HepG2 (cell line): Measurements from ENCODE around the gene PIEZO1. TPM values are rescaled to one million over a fixed set of nuclear protein-coding genes. Genes with fewer than 3 reads are reported as not detected.
A peak's percentile ranks its signal among the peaks of the same experiment; 100 is the strongest.

Experiments
- ATAC-seq: fragments of 200-7000 bp; cut with Tn5 transposase; 3 replicates; pipeline ENCODE4 v1.9.1; 2020; ENCODE audit warnings: mild to moderate bottlenecking, moderate library complexity
- BruUV-seq: library from RNA; stranded (reverse); fragments of 400-500 nt; replicated peaks from 2 replicates; lab custom pipeline; 2021; lab: Mats Ljungman, UMichigan
- CTCF ChIA-PET: fragments of 300-600 bp; formaldehyde crosslinking; extraction: SDS; loops from one replicate; lab custom pipeline; 2021; ENCODE audit warnings: low total read pairs, inconsistent platforms, low intra/inter-chr PET ratio; lab: Yijun Ruan, JAX
- POLR2A ChIA-PET: fragments of 350-600 bp; sonication (Branson Sonifier 250); formaldehyde crosslinking; loops from one replicate; lab custom pipeline; 2020; ENCODE audit warnings: antibody characterized with exemption, inconsistent platforms; lab: Yijun Ruan, JAX
- DNase-seq: peaks from one replicate; pipeline ENCODE4 v3.0.0-alpha.2; 2015; ENCODE audit warnings: low spot score
- FAIRE-seq: peaks from 3 replicates; lab custom pipeline; 2011; peaks lifted over from hg19 to GRCh38; lab: Jason Lieb, UNC
- H2AFZ ChIP-seq: one replicate; pipeline ENCODE4 v1.6.1; 2011; ENCODE audit warnings: low read length, inconsistent platforms
- H3K27ac ChIP-seq: fragments of 300-600 bp; 3 replicates; pipeline ENCODE4 v1.8.0; 2011; ENCODE audit warnings: mixed run types, mild to moderate bottlenecking, mixed read lengths, low read length, inconsistent platforms; ENCODE audit not compliant: insufficient read depth; ENCODE audit errors: extremely low read length
- H3K27me3 ChIP-seq, 2 experiments: fragments of 200-600 bp in 1 of 2; 2 replicates in 1 of 2; 3 replicates in 1 of 2; pipeline versions ENCODE4 v1.6.0 to v1.8.0; 2011; ENCODE audit warnings: low read length in 2 of 2, mild to moderate bottlenecking in 2 of 2, moderate library complexity in 2 of 2, inconsistent platforms in 1 of 2; ENCODE audit not compliant: insufficient read depth in 2 of 2, control insufficient read depth in 1 of 2
- H3K36me3 ChIP-seq, 2 experiments: fragments of 200-600 bp in 1 of 2; replicated peaks in 1 of 2; 2 replicates in 1 of 2; 3 replicates in 1 of 2; pipeline versions ENCODE4 v1.5.1 to v1.8.0; 2011; ENCODE audit warnings: low read length in 2 of 2, inconsistent platforms in 1 of 2; ENCODE audit not compliant: insufficient read depth in 2 of 2, control insufficient read depth in 1 of 2
- H3K4me1 ChIP-seq: 2 replicates; pipeline ENCODE4 v1.5.1; 2012; ENCODE audit warnings: low read length, inconsistent platforms; ENCODE audit not compliant: insufficient read depth
- H3K4me2 ChIP-seq: 2 replicates; pipeline ENCODE4 v1.6.0; 2011; ENCODE audit warnings: low read depth, low read length, inconsistent platforms
- H3K4me3 ChIP-seq, 3 experiments: fragments of 200-600 bp in 1 of 3; sonication (generic), shearing (Covaris generic) in 1 of 3; replicated peaks in 1 of 3; 2 replicates each; pipeline ENCODE4 v1.5.1; 2011 to 2016; ENCODE audit warnings: low read length in 3 of 3, inconsistent platforms in 2 of 3, low read depth in 2 of 3, mild to moderate bottlenecking in 2 of 3, control low read depth in 1 of 3, mixed read lengths in 1 of 3; ENCODE audit not compliant: insufficient read depth in 1 of 3
- H3K79me2 ChIP-seq: one replicate; pipeline ENCODE4 v1.6.1; 2011; ENCODE audit warnings: low read length, inconsistent platforms; ENCODE audit not compliant: insufficient read depth
- H3K9ac ChIP-seq: 2 replicates; pipeline ENCODE4 v1.6.0; 2011; ENCODE audit warnings: mild to moderate bottlenecking, low read depth, low read length, inconsistent platforms; ENCODE audit not compliant: insufficient read depth
- H3K9me3 ChIP-seq: 2 replicates; pipeline ENCODE4 v1.5.1; 2012; ENCODE audit warnings: mild to moderate bottlenecking, low read length
- H4K20me1 ChIP-seq: 2 replicates; pipeline ENCODE4 v1.6.0; 2011; ENCODE audit warnings: inconsistent platforms, mild to moderate bottlenecking, low read length, moderate library complexity; ENCODE audit not compliant: insufficient read depth
- ATF1 ChIP-seq: IDR thresholded peaks from 2 replicates; pipeline ENCODE4 v1.6.1; 2016; ENCODE audit warnings: mild to moderate bottlenecking, control low read depth
- CENPT ChIP-seq: sonication (generic); formaldehyde crosslinking; IDR thresholded peaks from 2 replicates; pipeline ENCODE4 v1.8.0; 2022; ENCODE audit warnings: low read depth, mild to moderate bottlenecking, moderate library complexity, missing genetic modification reagents
- CENPX ChIP-seq: sonication (generic); formaldehyde crosslinking; IDR thresholded peaks from 2 replicates; pipeline ENCODE4 v1.9.0; 2021; ENCODE audit warnings: mild to moderate bottlenecking, missing genetic modification reagents, moderate library complexity
- ETV5 ChIP-seq: IDR thresholded peaks from 2 replicates; pipeline ENCODE4 v1.6.1; 2018; ENCODE audit warnings: missing biosample characterization, missing genetic modification reagents, inconsistent platforms, borderline replicate concordance
- FOXK2 ChIP-seq: fragments of 450-650 bp; IDR thresholded peaks from 2 replicates; pipeline ENCODE4 v1.6.1; 2016
- GATA4 ChIP-seq: sonication (generic); IDR thresholded peaks from 2 replicates; pipeline ENCODE4 v1.6.1; 2016; ENCODE audit warnings: antibody characterized with exemption, low read depth, borderline replicate concordance
- KLF15 ChIP-seq: sonication (generic); formaldehyde crosslinking; IDR thresholded peaks from 2 replicates; pipeline ENCODE4 v1.8.1; 2023; ENCODE audit warnings: borderline replicate concordance, mild to moderate bottlenecking, inconsistent platforms, missing genetic modification reagents, mixed read lengths
- PHF8 ChIP-seq: sonication (generic); formaldehyde crosslinking; IDR thresholded peaks from 2 replicates; pipeline ENCODE4 v1.5.0; 2020; ENCODE audit warnings: missing genetic modification reagents
- SP5 ChIP-seq: IDR thresholded peaks from 2 replicates; pipeline ENCODE4 v1.6.1; 2016; ENCODE audit warnings: low read depth, borderline replicate concordance
- ZBTB7B ChIP-seq: sonication (generic); formaldehyde crosslinking; IDR thresholded peaks from 2 replicates; pipeline ENCODE4 v1.4.0; 2020; ENCODE audit warnings: missing genetic modification reagents
- ZNF263 ChIP-seq: sonication (generic); formaldehyde crosslinking; IDR thresholded peaks from 2 replicates; pipeline ENCODE4 v1.4.0; 2020; ENCODE audit warnings: missing genetic modification reagents
- ZNF296 ChIP-seq: sonication (generic); formaldehyde crosslinking; conservative IDR thresholded peaks from 2 replicates; pipeline ENCODE4 v1.5.0; 2020; ENCODE audit warnings: mild to moderate bottlenecking, missing genetic modification reagents
- ZNF383 ChIP-seq: sonication (generic); formaldehyde crosslinking; IDR thresholded peaks from 2 replicates; pipeline ENCODE4 v1.4.0; 2020; ENCODE audit warnings: missing genetic modification reagents, mild to moderate bottlenecking, borderline replicate concordance
- ZNF451 ChIP-seq: sonication (generic); formaldehyde crosslinking; IDR thresholded peaks from 2 replicates; pipeline ENCODE4 v1.5.0; 2020; ENCODE audit warnings: mild to moderate bottlenecking, missing genetic modification reagents
- ZNF510 ChIP-seq: sonication (generic); formaldehyde crosslinking; IDR thresholded peaks from 2 replicates; pipeline ENCODE4 v1.4.0; 2020; ENCODE audit warnings: low read depth, mild to moderate bottlenecking, missing genetic modification reagents
- ZNF598 ChIP-seq: sonication (generic); formaldehyde crosslinking; IDR thresholded peaks from 2 replicates; pipeline ENCODE4 v1.5.1; 2020; ENCODE audit warnings: mild to moderate bottlenecking, missing genetic modification reagents, borderline replicate concordance
- ZSCAN29 ChIP-seq: sonication (generic); formaldehyde crosslinking; conservative IDR thresholded peaks from 2 replicates; pipeline ENCODE4 v1.4.0; 2020; ENCODE audit warnings: mild to moderate bottlenecking, missing genetic modification reagents
- WGBS: methylation state at CpG from one replicate; pipeline ENCODE4 v1.1.6; 2017; ENCODE audit warnings: low lambda C conversion rate; 5-methylcytosine and 5-hydroxymethylcytosine counted together
- in situ Hi-C: cut with HindIII; loops from 2 replicates; pipeline ENCODE4 v1.10.0; 2017; ENCODE audit warnings: low pct_unique_long_range_greater_than_20kb; ENCODE audit not compliant: extremely low pct_ligation_motif_present
- intact Hi-C: fragments of 100-400 bp; cut with micrococcal nuclease; formaldehyde crosslinking; loops from one replicate; pipeline ENCODE4 v1.10.0; 2022; ENCODE audit not compliant: unreplicated experiment
- polyA plus RNA-seq, 8 experiments: library from polyadenylated mRNA; depleted of rRNA in 3 of 8; stranded (reverse) in 7 of 8; unstranded in 1 of 8; fragments of >200 nt; fragmentation: Illumina TruSeq in 4 of 8; extraction: Trizol in 4 of 8; gene quantifications; 2 replicates each; pipeline versions ENCODE4 v1.2.1 to v1.2.3, GENCODE V29; 2011 to 2016; ENCODE audit warnings: low read depth in 4 of 8, missing spikeins in 1 of 8, mixed read lengths in 1 of 8; ENCODE audit not compliant: insufficient read depth in 1 of 8
- total RNA-seq, 5 experiments: library from RNA; depleted of rRNA; stranded (reverse); fragments of >200 nt; fragmentation: Illumina TruSeq; extraction: Trizol; gene quantifications; 2 replicates each; pipeline ENCODE4 v1.2.3, GENCODE V29; 2016; ENCODE audit warnings: low read depth in 1 of 5
- TF ChIP-seq, protein P1 (sequence below): sonication (generic); formaldehyde crosslinking; IDR thresholded peaks from 2 replicates; pipeline ENCODE4 v1.4.0; 2020; ENCODE audit warnings: mild to moderate bottlenecking, missing genetic modification reagents
- TF ChIP-seq, protein P2 (sequence below): conservative IDR thresholded peaks from 2 replicates; pipeline ENCODE4 v1.6.1; 2018; ENCODE audit warnings: missing genetic modification reagents
- TF ChIP-seq, protein P3 (sequence below): IDR thresholded peaks from 2 replicates; pipeline ENCODE4 v1.6.1; 2016; ENCODE audit warnings: low read depth, borderline replicate concordance

Gene PIEZO1
- total and polyA plus RNA-seq, 2 of the 13 experiments (the other 11 are each of a cell fraction or from before 2014, with no cell fraction given) = 67.9 to 85.0 TPM

DNA sequence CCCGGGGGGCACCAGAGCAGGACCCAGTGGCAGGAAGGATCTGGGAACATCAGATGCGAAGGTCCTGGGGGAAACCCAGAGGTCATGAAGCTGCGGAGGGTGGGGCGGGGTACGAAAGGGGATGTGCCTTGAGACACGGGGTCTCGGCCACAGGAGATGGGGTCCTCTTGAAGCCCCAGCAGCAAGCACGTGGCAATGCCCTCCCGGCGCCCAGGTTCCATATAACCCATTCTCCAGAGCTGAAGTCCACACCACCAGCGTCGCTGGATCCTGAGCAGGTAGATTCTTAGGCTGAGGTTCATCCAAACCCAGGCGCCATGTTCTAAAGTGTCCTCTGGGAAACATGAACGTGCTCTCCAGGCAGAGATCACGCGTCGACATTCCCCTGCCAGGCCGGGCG lies 20.9 kb downstream of the PIEZO1 start (continued):
- peak; percentile 13; the same call in 1 of the 2 replicates for TF ChIP-seq PHF8
- 0 out of 2 replicates have a peak, but pooled peaks have one; percentile 33 for TF ChIP-seq ZNF510 (CRISPR knock-in tag)
- TF ChIP-seq GATA4 = 0 out of 2 replicates have a peak, but pooled peaks have one; percentile 1
- TF ChIP-seq CENPT (CRISPR knock-in tag) = no peak
- 0 out of 2 replicates have a peak, but pooled peaks have one; percentile 52 for TF ChIP-seq ZNF383 (CRISPR knock-in tag)
- no peak for TF ChIP-seq SP5 (CRISPR knock-in tag)
- TF ChIP-seq KLF15 (CRISPR knock-in tag) = no peak

DNA sequence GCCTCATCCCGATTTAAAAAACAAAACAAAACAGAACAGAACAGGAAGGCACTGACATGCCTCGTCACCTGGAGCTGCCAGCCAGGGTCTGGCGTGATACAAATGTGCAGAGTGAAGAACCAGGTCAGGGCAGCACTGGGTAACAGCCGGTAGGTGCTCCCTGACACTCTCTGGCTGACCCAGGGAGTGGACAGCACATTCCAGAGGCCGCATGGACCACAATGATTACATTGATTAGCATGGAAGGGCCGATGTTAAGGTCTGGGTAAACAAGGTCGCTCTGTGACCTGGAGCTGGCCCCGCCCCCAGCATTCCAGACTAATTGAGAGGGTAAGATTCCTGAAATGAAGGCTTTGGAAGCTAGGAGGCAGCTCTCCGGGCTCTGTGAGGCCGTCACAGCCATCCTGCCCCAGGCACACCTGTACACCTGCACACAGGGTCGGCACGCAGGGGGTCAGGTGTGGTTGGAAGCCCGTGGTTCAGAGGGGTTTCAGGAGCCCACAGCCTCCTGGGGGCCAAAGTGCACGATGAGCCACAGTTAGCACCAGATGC lies 21.4 kb downstream of the PIEZO1 start:
- H2AFZ ChIP-seq = no peak overlapping the region
- H3K4me1 ChIP-seq = peaks cover 66% of the 10 kb centered on the region
- POLR2A ChIA-PET = interaction anchor here (0.6 to 1.6 kb wide), 11 partner anchors 10 to 454 kb away, joined by 3 to 11 read pairs (median 4); partner anchors contain the start of genes APRT, PIEZO1 and ZNF778
- in situ Hi-C loops = no loop called here
- H3K9ac ChIP-seq = no peak overlapping the region
- peak; percentile 97 for DNase-seq
- CTCF ChIA-PET = interaction anchor here (2.1 kb wide), 1 partner anchor 22 kb away, joined by 10 read pairs; the partner anchor contains the start of gene PIEZO1
- H4K20me1 ChIP-seq = peaks cover 28% of the 10 kb centered on the region
- H3K36me3 ChIP-seq = no peaks in the 10 kb centered on the region; a peak in 2 of 5 replicates
- peak overlapping the region in 1 of 3 experiments; percentile 24; a peak in 1 of 6 replicates for H3K4me3 ChIP-seq
- WGBS = 16% methylated on average over 14 of the region's 14 CpGs
- H3K27me3 ChIP-seq = no peaks in the 10 kb centered on the region
- peak overlapping the region; percentile 33 for H3K27ac ChIP-seq
- H3K9me3 ChIP-seq = no peaks in the 10 kb centered on the region
- ATAC-seq = peak; percentile 75
- H3K79me2 ChIP-seq = peaks cover 12% of the 10 kb centered on the region
- peak; percentile 90 for FAIRE-seq
- intact Hi-C loops = no loop called here
- no TSS peak for BruUV-seq
- peak overlapping the region; percentile 49 for H3K4me2 ChIP-seq
- TF ChIP-seq ZSCAN29 (peak; percentile 84), ZNF296 (CRISPR knock-in tag) (peak; percentile 99), GATA4 (peak; percentile 13; the same call in 1 of the 2 replicates), ATF1 (CRISPR knock-in tag) (no peak), FOXK2 (peak; percentile 91), ZNF451 (no peak; the same call in 1 of the 2 replicates), CENPX (no peak), ZBTB7B (CRISPR knock-in tag) (peak; percentile 96), ZNF263 (CRISPR knock-in tag) (peak; percentile 99), ETV5 (CRISPR knock-in tag) (peak; percentile 64; the same call in 1 of the 2 replicates), ZNF598 (CRISPR knock-in tag) (peak; percentile 89; the same call in 1 of the 2 replicates)
- TF ChIP-seq, protein P1, sequence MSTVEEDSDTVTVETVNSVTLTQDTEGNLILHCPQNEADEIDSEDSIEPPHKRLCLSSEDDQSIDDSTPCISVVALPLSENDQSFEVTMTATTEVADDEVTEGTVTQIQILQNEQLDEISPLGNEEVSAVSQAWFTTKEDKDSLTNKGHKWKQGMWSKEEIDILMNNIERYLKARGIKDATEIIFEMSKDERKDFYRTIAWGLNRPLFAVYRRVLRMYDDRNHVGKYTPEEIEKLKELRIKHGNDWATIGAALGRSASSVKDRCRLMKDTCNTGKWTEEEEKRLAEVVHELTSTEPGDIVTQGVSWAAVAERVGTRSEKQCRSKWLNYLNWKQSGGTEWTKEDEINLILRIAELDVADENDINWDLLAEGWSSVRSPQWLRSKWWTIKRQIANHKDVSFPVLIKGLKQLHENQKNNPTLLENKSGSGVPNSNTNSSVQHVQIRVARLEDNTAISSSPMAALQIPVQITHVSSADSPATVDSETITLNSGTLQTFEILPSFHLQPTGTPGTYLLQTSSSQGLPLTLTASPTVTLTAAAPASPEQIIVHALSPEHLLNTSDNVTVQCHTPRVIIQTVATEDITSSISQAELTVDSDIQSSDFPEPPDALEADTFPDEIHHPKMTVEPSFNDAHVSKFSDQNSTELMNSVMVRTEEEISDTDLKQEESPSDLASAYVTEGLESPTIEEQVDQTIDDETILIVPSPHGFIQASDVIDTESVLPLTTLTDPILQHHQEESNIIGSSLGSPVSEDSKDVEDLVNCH = no peak
- TF ChIP-seq, protein P2, sequence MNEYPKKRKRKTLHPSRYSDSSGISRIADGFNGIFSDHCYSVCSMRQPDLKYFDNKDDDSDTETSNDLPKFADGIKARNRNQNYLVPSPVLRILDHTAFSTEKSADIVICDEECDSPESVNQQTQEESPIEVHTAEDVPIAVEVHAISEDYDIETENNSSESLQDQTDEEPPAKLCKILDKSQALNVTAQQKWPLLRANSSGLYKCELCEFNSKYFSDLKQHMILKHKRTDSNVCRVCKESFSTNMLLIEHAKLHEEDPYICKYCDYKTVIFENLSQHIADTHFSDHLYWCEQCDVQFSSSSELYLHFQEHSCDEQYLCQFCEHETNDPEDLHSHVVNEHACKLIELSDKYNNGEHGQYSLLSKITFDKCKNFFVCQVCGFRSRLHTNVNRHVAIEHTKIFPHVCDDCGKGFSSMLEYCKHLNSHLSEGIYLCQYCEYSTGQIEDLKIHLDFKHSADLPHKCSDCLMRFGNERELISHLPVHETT = 0 out of 2 replicates have a peak, but pooled peaks have one; percentile 58
- TF ChIP-seq, protein P3, sequence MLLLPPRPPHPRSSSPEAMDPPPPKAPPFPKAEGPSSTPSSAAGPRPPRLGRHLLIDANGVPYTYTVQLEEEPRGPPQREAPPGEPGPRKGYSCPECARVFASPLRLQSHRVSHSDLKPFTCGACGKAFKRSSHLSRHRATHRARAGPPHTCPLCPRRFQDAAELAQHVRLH (CRISPR knock-in tag) = peak; percentile 92; the same call in 1 of the 2 replicates
